ENCODE results near the gene STRBP. TPM values are rescaled to one million over a fixed set of nuclear protein-coding genes. Genes with fewer than 3 reads are reported as not detected.

The STRBP gene
- total RNA-seq (2014; rRNA removed; shearing (Covaris generic)), result 10.3 and 10.5 TPM in 2 replicates

DNA sequence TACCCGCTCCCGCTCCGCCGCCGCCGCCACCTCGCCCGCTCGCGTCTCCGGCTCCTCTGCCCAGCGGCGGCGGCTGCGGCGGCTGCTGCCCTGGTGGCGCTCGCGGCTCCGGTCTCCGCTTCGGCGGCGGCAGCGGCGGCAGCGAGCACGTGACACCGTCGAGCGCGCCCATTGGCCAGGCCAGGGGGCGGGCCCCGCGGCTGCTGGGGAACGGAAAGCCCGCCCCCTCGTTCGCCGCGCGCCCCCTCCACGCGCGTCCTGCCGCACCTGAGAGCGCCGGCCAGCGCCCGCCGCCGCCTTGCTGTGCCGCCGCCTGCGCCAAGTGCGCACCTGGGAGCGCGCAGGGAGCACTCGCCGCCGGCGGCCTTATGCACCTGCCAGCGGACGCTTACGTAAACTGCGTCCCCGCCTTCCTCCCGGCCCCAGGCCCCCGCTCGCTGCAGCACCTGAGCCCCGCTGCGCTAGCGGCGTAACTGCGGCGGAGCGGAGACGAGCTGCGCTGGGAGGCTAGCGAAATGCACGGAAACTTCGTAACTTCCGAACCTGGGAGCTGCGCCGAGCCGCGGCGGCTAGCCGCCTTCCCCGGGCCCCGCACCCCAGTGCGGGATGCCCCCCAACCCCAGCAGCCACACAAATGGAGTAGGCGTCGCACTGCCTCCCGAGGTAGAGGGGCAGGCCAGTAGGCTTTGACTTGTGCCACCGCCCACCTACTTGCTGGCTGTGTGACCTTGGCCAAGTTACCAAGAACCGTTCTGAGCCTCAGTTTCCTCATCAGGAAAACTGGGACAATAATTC is at the start of gene STRBP:
STRBP (minus strand) TSS at position 122 of the 795 bp plus-strand sequence. CDS start 84,452 bp downstream, outside the sequence.

Other genes starting within 250 kb of the STRBP start
- 0.08 TPM in 1 of 2 replicates, not detected in the other for gene GPR21, start 234.9 kb downstream of the STRBP start, total RNA-seq (2014; rRNA removed; shearing (Covaris generic))
- gene CRB2, start 87.6 kb upstream of the STRBP start, total RNA-seq (2014; rRNA removed; shearing (Covaris generic)), result not detected in 2 replicates